GM19043 (cell line): ENCODE results near the gene CARD9.

ENCODE experiments used
- ATAC-seq: cut with Tn5 transposase; IDR thresholded peaks from one replicate; pipeline ENCODE4 v1.9.1; 2021; ENCODE audit warnings: low read depth; ENCODE audit not compliant: unreplicated experiment

CARD9 gene

DNA sequence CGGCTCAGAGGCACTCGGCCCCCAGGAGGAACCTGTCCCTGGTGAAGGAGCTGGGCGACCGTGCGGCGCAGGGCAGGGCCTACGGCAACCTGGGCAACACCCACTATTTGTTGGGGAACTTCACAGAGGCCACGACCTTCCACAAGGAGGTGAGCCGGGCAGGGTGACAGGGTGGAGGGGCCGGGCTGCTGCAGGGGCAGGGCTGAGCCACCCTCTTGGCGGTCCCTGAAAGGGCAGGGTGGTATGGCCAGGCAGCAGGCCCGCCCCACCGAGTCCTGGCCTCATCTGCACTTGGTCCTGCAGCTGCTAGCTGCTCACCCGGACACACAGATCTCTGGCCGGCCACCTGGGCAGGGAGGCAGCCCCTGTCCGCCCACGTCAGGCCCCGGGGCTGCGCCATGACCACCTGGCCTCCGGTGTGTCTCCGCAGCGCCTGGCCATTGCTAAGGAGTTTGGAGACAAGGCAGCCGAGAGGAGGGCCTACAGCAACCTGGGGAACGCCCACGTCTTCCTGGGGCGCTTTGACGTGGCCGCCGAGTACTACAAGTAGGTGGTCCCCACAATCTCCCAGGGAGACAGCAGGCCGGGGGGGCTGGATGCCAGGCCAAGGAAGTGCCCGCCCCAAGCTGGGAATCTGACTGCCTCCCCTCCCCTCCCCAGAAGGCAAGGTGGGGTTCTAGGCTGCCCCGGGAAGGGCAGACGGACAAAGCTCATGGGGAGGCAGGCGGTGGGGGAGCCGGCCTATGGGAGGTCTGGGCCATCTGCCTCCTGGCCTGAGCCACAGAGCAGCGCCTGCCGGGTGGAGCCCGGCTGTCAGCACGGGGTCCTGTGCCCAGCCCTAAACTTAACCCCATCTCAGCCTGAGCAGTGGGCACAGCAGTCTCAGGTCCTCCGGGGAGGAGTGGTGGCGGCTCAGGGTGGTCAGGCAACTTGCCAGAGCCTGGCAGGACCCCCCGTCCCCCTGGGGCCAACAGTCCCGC is 35.8 kb downstream of the CARD9 start:
- ATAC-seq: no peak

DNA sequence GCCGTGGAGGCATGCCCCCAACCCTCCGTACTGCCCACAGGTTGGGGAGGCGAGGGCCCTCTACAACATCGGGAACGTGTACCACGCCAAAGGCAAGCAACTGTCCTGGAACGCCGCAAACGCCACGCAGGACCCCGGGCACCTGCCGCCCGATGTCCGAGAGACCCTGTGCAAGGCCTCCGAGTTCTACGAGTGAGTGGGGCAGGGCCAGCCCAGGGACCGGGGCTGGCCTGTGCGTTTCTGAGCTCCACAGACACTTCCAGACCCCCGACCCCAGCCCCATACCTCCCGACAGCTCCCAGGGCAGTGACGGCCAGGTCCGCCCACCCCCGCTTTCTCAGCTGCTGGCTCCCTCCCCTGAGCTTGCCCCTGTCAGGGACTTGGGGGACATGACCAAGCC is 36.6 kb downstream of the CARD9 start:
- ATAC-seq: no peak

DNA sequence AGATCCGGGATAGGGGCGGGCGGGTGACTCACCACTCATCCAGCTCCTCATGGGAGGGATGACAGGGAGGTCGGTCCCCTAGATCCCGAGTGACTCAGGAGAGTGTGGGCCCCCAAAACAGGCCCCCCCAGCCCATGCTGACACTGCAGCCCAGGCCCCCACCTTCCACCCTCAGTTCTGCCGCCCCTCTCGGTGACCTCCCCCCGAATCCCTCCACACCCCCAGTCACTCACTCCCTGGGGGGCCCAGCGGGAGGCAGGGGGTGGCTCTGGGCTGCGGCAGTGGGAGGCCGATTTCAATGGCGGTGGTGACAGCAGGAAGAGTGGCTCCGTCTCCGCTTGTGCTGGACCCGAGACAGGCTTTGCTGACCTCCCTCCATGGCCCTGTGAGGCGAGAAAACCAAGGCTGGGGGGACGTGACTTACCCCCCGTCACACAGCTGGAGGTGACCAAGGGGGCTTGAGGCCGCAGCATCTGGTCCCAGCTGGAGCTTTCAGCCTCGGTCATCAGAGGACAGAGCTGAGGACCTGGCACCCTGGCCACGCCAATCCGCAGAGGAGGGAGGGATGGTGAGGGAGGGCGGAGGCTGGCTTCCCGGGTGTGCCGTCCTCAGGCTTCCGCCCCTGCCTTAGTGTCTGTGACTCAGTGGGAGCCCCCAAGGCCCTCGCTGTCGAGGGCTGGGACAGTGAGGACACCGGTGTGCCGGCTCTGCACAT is 37.2 kb downstream of the CARD9 start:
- ATAC-seq: no peak

DNA sequence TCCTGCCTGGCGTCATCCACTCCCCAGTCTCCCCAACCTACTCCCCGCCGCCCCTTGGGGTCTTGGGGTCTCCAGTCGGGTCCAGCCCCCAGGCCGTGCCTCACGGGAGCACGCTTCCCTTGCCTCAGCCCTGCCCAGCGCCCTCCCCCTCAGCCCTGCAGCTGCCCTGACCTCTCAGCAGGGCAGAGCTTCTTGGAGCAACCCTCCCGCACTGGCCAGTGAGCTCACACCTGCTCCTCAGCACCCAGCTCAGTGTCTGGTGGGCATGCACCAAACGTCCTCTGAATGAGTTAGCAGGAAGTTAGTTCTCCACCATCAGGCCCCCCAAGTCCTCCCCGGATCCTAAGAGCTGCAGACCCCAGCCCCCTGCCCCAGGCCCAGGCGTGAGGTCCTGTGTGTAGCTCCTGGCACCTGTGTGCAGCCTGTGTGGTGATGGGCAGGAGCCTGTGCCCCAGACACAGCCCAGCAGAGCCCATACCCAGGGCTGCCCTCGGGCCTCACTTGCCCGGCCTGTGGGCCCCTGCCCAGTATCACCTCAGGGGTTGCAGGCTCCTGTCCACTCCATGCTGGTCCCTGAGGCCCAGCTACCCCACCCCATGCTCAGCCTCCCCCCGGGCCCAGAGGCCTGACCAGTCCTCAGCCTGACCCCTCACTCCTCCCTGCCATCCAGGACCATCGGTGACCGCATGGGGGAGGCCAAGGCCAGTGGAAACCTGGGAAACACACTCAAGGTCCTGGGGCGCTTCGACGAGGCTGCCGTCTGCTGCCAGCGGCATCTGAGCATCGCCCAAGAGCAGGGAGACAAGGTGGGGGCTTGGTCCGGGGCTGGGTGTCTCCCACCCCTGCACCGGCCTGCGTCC is 37.9 kb downstream of the CARD9 start:
- no peak for ATAC-seq

- no peak for ATAC-seq
These were observed 38.9 kb downstream of the CARD9 start for GRCh38 chr9:136334541-136334940.

DNA sequence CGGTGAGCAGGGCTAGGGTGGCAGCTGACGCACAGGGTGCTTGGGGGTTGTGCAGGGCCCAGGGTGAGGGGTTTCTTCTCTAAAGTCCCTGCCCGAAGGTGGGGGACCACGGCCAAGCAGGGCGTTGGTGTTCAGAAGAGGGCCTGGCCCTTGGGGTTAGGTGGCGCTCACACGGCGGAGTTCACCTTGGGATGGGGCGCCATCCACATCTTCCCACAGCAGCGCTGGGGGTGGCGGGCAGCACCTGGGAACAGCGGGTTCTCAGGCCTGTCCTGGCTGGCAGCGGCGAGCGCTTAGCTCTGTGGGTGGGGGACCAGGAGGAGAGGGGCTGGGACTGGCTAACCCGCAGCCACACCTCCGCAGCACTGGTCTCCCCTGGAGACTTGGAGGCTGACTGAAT is 40.0 kb downstream of the CARD9 start:
- no peak for ATAC-seq

DNA sequence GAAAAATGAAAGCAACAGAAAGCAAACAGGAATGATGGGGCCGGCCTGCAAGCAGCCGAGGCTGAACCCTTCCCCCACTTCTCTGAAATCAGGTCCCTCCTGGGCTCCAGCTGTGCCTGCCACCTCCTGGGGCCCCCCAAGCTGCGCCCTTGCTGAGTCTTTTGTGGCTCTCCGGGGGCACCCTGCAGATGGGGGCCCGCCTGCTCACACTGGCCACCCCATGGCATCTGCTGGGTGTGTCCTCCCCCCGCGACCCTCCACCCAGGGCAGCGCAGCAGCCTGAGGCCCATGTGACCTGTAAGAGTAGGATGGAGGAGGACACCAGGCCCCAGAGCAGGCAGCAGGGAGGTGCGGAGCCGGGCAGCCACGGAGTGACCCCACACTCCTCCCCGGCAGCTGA is 40.4 kb downstream of the CARD9 start:
- no peak for ATAC-seq

GRCh38 chr9:136332482-136332983 is 40.9 kb downstream of the CARD9 start:
- no peak for ATAC-seq

GRCh38 chr9:136331556-136332481 is 41.6 kb downstream of the CARD9 start:
- ATAC-seq: no peak

DNA sequence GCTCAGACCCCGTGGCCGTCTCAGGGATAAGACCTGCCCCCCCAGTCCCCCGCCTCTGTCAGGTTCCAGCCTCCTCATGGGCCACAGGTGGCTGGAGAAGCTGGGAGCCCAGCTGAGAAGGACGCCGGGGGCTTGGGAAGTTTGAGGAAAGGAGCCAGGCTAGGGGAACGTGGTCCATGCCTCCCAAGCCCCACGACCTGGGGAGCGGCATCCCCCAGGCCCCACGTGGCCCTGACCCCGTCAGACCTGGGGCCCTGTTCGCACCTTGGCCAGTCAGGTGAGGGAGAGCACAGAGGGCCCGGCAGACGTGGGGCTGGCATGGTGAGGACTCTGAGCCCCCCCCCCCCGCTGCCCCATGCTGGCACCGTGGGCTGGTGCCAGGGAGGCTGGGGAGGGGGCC is 42.4 kb downstream of the CARD9 start:
- ATAC-seq: no peak

- ATAC-seq: no peak
These were observed 43.0 kb downstream of the CARD9 start for GRCh38 chr9:136330406-136330990.

GRCh38 chr9:136329636-136330405 is 43.6 kb downstream of the CARD9 start:
- no peak for ATAC-seq

- no peak for ATAC-seq
These were observed 44.2 kb downstream of the CARD9 start for GRCh38 chr9:136329211-136329627.

GRCh38 chr9:136328622-136329041 is 44.8 kb downstream of the CARD9 start:
- no peak for ATAC-seq

GRCh38 chr9:136328011-136328621 is 45.4 kb downstream of the CARD9 start:
- no peak for ATAC-seq

DNA sequence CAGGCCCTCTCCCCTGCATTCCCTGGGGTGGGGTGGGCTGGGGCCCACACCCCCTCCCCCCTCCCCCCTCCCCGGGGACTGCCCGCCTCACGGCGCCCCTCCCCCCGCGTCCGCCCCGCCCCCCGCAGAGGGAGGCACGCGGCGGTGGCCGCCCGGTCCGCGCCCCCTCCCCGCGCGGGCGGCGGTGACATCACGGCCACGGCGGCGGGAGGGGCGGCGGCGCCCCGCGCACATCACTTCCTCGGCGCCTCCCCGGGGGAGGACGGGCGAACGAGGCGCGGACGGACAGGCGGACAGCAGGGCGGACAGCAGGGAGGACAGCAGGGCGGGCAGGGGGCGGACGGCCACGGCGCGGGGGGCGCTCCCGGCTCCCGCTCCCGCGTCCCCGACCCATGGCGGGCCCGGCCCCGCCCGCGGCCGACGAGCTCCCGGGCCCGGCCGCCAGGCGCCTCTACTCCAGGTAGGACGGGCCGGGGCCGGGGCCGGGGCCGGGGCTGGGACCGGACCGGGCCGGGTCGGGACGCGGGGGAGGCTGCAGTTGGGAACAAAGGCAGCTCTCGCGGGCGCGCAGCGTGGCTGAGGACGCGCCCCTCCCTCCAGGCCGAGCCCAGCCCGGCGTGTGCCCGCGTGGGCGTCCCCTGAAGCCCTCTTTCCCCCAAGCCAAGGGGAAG is 46.0 kb downstream of the CARD9 start, which contains the start of gene GPSM1:
GPSM1 (plus strand) TSS at position 236 of the 671 bp plus-strand sequence; CDS start at position 393, 157 bp downstream.
- no peak for ATAC-seq

GRCh38 chr9:136326761-136327303 is 46.6 kb downstream of the CARD9 start:
- no peak for ATAC-seq
